Measurements from ENCODE around the gene ODAD4. TPM values are rescaled to one million over a fixed set of nuclear protein-coding genes. Genes with fewer than 3 reads are reported as not detected.

Gene ODAD4
- total and polyA plus RNA-seq, 2 of the 4 experiments (the other 2 are of a cell fraction), result 0.38 to 0.54 TPM

DNA sequence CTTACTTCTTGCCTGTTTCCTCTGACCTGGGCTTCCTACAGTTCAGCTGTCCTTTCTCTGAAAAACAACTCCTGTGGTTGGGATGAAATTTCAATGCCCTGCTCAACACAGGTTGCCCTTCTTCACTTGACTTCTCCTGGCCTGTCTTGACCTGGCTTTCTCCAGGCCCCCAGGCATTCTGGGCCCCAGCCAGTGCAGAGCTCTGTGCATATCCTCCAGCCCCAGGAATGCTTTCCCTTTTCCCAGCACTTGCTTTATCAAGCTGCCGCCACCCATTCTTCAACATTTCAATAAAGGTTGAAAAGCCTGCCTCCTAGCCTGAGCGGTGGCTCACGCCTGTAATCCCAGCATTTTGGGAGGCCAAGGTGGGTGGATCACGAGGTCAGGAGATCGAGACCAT lies 10.8 kb downstream of the ODAD4 start:
- no peak overlapping the region for H3K18ac ChIP-seq (ENCODE audit: low read depth, low read length)
- DNase-seq (no peak), ATAC-seq (ENCODE audit: low read depth) (no peak)
- H3K79me1 ChIP-seq (ENCODE audit: low read depth in 1 of 2, low read length in 2 of 2), result no peaks in the 10 kb centered on the region
- no peak overlapping the region for H3K14ac ChIP-seq (replicated peaks; ENCODE audit: low read depth, low read length)
- no CpG with 5 or more reads among the region's 5 CpGs for WGBS, 2 experiments (ENCODE audit: extremely low coverage in 2 of 2, insufficient read length in 1 of 2)
- no peak overlapping the region for H3K23ac ChIP-seq (ENCODE audit: low read depth, low read length)
- H2AFZ ChIP-seq (replicated peaks; ENCODE audit: low read length, poor library complexity), result no peak overlapping the region
- H4K20me1 ChIP-seq (ENCODE audit: insufficient read depth, low read length), result no peaks in the 10 kb centered on the region
- H3K27me3 ChIP-seq (ENCODE audit: control insufficient read depth, insufficient read depth, low read length), result no peaks in the 10 kb centered on the region
- in situ Hi-C loops (cut with MboI; ENCODE audit: low sequenced_read_pairs), result no loop called here
- ChIA-PET CTCF (no interaction called here), POLR2A (ENCODE audit: unreplicated experiment) (no interaction called here)
- no peaks in the 10 kb centered on the region; the same call in 1 of the 2 replicates for H3K9me1 ChIP-seq (ENCODE audit: insufficient read depth, low read length)
- no TSS peak for BruUV-seq (replicated peaks)
- no peak overlapping the region for H2BK20ac ChIP-seq (ENCODE audit: low read depth, low read length)
- H3K9ac ChIP-seq (ENCODE audit: low read depth, low read length), result no peak overlapping the region
- H3K9me3 ChIP-seq (ENCODE audit: control insufficient read depth, insufficient read depth, low read length), result no peaks in the 10 kb centered on the region
- no peak overlapping the region for H4K91ac ChIP-seq (ENCODE audit: insufficient read depth, low read depth, low read length)
- H2AK5ac ChIP-seq (ENCODE audit: low read depth, low read length), result no peak overlapping the region
- TF ChIP-seq NFE2L2 (IDR thresholded peaks at IDR 0.05; ENCODE audit: low read depth, low read length) (no peak), RAD21 (IDR thresholded peaks at IDR 0.05; ENCODE audit: low read length) (no peak), USF2 (IDR thresholded peaks at IDR 0.05; ENCODE audit: low read depth, low read length) (no peak), CEBPB (IDR thresholded peaks at IDR 0.05; ENCODE audit: low read depth, low read length) (no peak), MAFK (IDR thresholded peaks at IDR 0.05; ENCODE audit: low read depth, low read length) (no peak), CHD1 (IDR thresholded peaks at IDR 0.05; ENCODE audit: low read depth, low read length) (no peak), MAZ (IDR thresholded peaks at IDR 0.05; ENCODE audit: borderline replicate concordance, low read depth, low read length) (no peak), RCOR1 (IDR thresholded peaks at IDR 0.05; ENCODE audit: insufficient replicate concordance, low read length) (no peak), BHLHE40 (IDR thresholded peaks at IDR 0.05; ENCODE audit: low read depth, low read length) (no peak), FOS (IDR thresholded peaks at IDR 0.05; ENCODE audit: low read depth, low read length) (no peak), MXI1 (IDR thresholded peaks at IDR 0.05; ENCODE audit: borderline replicate concordance, low read depth, low read length) (no peak), RFX5 (IDR thresholded peaks at IDR 0.05; ENCODE audit: low read depth, low read length) (no peak), POLR2A (IDR thresholded peaks at IDR 0.05; ENCODE audit: low read depth, low read length) (no peak)
- TF ChIP-seq, protein P1, sequence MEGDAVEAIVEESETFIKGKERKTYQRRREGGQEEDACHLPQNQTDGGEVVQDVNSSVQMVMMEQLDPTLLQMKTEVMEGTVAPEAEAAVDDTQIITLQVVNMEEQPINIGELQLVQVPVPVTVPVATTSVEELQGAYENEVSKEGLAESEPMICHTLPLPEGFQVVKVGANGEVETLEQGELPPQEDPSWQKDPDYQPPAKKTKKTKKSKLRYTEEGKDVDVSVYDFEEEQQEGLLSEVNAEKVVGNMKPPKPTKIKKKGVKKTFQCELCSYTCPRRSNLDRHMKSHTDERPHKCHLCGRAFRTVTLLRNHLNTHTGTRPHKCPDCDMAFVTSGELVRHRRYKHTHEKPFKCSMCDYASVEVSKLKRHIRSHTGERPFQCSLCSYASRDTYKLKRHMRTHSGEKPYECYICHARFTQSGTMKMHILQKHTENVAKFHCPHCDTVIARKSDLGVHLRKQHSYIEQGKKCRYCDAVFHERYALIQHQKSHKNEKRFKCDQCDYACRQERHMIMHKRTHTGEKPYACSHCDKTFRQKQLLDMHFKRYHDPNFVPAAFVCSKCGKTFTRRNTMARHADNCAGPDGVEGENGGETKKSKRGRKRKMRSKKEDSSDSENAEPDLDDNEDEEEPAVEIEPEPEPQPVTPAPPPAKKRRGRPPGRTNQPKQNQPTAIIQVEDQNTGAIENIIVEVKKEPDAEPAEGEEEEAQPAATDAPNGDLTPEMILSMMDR (conservative IDR thresholded peaks at IDR 0.05; ENCODE audit: low read depth, low read length), result no peak
- TF ChIP-seq, protein P2, sequence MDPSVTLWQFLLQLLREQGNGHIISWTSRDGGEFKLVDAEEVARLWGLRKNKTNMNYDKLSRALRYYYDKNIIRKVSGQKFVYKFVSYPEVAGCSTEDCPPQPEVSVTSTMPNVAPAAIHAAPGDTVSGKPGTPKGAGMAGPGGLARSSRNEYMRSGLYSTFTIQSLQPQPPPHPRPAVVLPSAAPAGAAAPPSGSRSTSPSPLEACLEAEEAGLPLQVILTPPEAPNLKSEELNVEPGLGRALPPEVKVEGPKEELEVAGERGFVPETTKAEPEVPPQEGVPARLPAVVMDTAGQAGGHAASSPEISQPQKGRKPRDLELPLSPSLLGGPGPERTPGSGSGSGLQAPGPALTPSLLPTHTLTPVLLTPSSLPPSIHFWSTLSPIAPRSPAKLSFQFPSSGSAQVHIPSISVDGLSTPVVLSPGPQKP (IDR thresholded peaks at IDR 0.05; ENCODE audit: borderline replicate concordance, low read depth, low read length), result no peak
- no peak overlapping the region for H2BK120ac ChIP-seq (ENCODE audit: low read depth, low read length)
- H2BK15ac ChIP-seq (ENCODE audit: low read depth, low read length), result no peak overlapping the region
- no peak overlapping the region for H3K4ac ChIP-seq (ENCODE audit: low read depth, low read length)
- H3K36me3 ChIP-seq (ENCODE audit: control insufficient read depth, insufficient read depth, low read length), result no peaks in the 10 kb centered on the region
- H2BK5ac ChIP-seq (ENCODE audit: low read depth, low read length, poor library complexity, severe bottlenecking), result no peak overlapping the region
- H3K4me3 ChIP-seq (ENCODE audit: insufficient read depth, low read depth, low read length), result no peak overlapping the region
- no peak overlapping the region for H4K5ac ChIP-seq (ENCODE audit: low read depth, low read length)
- dilution Hi-C loops (cut with HindIII; ENCODE audit: low sequenced_read_pairs, unreplicated experiment), result no loop called here
- H3K27ac ChIP-seq (ENCODE audit: insufficient read depth, low read length), result no peak overlapping the region
- H4K8ac ChIP-seq (ENCODE audit: low read depth in 2 of 2, low read length in 2 of 2), result no peak overlapping the region
- H3K4me1 ChIP-seq (ENCODE audit: control insufficient read depth, insufficient read depth, low read length), result no peaks in the 10 kb centered on the region
- intact Hi-C loops (cut with micrococcal nuclease), result no loop called here
- H3K56ac ChIP-seq (ENCODE audit: extremely low read depth, insufficient read depth, low read length), result no peak overlapping the region
- H2AK9ac ChIP-seq (replicated peaks; ENCODE audit: low read depth, low read length, poor library complexity), result no peak overlapping the region
- no peak overlapping the region for H3K4me2 ChIP-seq (ENCODE audit: low read depth, low read length)
